COR-L47 (cell line): ENCODE results near the gene KCNK4.

Experiments
- DNase-seq: peaks from one replicate; lab custom pipeline; 2025; lab: John Stamatoyannopoulos, UW

Gene KCNK4

GRCh38 chr11:64290352-64291261 lies 495 bp upstream of the KCNK4 start:
- no peak for DNase-seq

DNA sequence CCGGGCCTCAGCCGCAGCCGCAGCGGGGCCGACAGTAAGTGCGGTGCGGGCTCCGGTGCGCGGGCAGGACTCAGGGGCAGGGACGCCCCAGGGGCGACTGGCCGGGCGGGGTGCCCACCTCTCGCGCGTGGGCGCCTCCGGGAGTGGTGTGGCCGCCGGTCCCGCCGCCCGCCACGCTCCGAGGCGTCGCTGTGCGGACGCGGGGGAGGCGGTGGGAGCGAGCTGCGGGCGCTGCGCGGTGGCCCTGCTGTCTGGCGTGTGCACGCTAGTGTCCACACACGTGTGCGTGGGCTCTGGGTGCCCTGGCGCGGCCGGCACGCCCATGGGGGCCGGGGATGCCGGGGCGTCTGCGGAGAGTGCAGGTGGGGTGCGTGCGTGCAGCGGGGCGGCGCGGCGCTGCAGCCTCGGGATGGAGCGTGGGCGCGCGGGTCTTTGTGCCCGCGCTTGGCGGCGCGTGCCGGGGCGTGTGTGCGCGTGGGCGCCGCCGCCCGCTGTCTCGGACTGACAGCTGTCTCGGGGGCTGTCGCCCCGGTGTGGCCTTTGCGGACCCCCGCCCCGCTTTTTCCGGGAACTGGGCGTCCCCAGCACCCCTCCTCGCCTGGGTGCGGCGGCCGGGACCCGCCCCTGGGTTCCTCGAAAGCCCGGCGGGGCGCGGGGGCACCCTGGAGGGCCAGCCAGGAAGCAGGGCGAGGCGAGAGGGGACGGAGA lies 804 bp downstream of the KCNK4 start:
- DNase-seq, result no peak

DNA sequence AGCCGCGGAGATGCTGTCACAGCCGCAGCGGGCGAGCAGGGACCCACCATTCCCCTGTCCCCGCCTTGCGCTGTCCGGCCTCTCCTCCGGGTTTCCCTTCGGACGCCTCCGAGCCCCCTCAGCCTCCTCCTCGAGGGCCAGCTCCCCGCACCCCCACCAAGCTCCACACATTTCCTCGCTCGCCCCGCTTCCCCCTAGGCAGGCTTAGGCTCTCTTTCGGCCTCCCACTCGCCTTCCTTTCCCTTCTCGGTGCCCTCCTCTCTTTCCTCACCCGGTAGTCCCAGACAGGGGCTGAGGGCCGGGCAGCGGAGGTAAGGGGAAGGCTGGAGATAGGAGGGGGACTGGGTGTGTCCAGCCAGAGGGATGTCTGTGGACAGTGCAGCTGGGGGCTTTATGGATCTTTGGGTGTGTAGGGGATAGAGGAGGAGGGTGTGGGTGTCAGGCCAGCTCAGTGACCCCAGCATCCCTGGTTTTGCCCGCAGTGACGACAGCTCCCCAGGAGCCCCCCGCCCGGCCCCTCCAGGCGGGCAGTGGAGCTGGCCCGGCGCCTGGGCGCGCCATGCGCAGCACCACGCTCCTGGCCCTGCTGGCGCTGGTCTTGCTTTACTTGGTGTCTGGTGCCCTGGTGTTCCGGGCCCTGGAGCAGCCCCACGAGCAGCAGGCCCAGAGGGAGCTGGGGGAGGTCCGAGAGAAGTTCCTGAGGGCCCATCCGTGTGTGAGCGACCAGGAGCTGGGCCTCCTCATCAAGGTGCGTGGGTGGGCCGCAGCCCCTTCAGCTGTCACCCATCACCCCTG lies 1.6 kb downstream of the KCNK4 start:
- no peak for DNase-seq

- no peak for DNase-seq
Measured at GRCh38 chr11:64294774-64295173, 3.7 kb downstream of the KCNK4 start.

- DNase-seq, result no peak
Measured at GRCh38 chr11:64295760-64296159, 4.7 kb downstream of the KCNK4 start.

- DNase-seq, result no peak
Measured at GRCh38 chr11:64296236-64296635, 5.1 kb downstream of the KCNK4 start.

DNA sequence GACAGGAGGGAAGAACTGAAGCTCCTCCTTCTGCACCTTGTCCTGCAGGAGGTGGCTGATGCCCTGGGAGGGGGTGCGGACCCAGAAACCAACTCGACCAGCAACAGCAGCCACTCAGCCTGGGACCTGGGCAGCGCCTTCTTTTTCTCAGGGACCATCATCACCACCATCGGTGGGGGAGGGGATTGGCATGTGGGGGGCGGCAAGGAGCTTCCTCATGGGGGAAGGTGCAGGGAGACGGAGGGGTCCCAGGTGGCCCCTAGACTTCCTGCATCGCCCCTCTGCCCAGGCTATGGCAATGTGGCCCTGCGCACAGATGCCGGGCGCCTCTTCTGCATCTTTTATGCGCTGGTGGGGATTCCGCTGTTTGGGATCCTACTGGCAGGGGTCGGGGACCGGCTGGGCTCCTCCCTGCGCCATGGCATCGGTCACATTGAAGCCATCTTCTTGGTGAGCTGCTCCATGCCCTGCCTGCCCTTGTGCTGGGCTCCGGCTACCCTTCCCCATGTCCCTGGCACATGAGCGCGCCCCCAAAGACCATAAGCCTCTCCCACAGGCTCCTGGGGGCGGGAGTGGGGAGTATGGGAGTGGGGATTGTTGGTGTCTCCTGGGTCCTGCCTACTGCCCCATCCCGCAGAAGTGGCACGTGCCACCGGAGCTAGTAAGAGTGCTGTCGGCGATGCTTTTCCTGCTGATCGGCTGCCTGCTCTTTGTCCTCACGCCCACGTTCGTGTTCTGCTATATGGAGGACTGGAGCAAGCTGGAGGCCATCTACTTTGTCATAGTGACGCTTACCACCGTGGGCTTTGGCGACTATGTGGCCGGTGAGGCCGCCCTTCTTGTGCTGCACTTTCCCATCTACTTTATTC lies 6.0 kb downstream of the KCNK4 start:
- DNase-seq, result no peak

DNA sequence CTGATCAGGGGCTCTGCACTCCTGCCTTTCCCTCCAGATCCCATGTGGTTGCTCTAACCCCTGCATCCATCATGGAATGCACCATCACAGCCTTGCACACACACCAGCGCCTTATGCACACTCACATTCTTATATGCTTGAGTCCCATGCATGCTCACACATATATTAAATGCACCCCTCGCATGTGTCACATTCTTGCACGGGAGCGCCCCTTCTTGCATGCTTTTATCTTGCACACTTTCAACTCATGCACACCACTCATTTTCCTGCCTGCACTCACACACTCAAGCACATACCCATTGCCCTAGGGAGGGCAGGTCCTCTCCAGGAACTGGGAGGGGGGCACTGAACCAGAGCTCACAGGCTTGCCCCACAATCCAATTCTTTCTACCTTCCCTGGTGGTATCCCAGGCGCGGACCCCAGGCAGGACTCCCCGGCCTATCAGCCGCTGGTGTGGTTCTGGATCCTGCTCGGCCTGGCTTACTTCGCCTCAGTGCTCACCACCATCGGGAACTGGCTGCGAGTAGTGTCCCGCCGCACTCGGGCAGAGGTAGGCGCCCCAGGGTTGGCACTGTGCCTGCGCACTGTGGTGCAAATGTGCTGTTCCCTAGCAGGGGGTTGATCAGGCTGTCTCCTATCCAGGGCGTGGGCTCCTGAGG lies 6.7 kb downstream of the KCNK4 start:
- DNase-seq, result peak; percentile 77

DNA sequence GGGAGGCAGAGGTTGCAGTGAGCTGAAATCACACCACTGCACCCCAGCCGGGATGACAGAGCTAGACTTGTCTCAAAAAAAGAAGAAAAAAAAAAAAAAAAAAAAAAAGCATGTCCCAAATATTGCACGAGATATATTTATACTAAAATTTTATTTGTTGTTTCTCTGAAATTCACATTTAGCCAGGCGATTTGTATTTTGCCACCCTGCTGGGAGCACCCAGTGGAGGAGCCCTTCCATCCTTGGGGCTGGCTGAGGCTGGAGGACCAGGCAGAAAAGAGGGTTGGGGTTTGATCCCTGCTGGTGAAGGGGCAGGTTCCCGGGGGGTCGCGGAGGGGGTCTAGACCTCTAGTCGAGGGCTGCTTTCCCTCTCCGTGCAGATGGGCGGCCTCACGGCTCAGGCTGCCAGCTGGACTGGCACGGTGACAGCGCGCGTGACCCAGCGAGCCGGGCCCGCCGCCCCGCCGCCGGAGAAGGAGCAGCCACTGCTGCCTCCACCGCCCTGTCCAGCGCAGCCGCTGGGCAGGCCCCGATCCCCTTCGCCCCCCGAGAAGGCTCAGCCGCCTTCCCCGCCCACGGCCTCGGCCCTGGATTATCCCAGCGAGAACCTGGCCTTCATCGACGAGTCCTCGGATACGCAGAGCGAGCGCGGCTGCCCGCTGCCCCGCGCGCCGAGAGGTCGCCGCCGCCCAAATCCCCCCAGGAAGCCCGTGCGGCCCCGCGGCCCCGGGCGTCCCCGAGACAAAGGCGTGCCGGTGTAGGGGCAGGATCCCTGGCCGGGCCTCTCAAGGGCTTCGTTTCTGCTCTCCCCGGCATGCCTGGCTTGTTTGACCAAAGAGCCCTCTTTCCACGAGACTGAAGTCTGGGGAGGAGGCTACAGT lies 8.1 kb downstream of the KCNK4 start:
- DNase-seq, result no peak

DNA sequence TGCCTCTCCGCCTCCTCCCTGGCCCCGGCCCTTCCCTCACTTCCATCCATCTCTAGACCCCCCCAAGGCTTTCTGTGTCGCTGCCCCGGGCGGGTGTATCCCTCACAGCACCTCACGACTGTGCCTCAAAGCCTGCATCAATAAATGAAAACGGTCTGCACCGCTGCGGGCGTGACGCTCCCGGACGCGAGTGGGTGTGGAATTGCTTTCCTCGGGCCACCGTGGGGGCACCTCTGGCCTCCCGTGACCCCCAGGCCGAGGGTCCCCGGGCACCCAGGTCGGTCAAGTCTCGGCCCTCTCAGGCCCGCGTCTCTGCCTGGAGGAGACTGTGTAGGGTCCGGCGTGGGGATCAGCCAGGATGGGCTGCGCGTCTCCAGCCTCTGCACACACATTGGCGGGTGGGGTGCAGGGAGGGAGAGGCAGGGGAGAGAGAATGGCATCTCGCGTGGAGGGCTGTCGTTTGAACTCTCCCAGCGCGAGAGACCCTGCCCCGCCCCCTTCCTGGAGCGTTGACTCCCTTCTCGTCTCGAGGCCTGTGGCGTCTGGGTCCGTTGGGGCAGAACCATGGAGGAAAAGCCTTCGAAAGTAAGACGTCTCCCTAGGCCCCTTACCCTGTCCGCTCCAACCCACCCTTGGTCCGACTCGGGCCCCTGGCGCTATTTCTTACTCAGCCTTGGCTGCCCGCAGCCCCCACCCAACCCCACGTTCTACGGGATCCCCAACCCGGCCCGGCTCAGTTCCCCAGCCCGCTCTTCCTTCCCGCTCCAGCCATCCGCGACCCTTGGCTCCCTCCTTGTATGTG lies 8.9 kb downstream of the KCNK4 start, which contains the start of gene CATSPERZ:
Gene CATSPERZ (plus strand): TSS at position 512 of the 802 bp plus-strand sequence. CDS start 53 bp downstream, at position 565.
- DNase-seq, result no peak

GRCh38 chr11:64303109-64304031 lies 12.3 kb downstream of the KCNK4 start:
- no peak for DNase-seq

- no peak for DNase-seq
Measured at GRCh38 chr11:64304032-64304315, 12.9 kb downstream of the KCNK4 start.

DNA sequence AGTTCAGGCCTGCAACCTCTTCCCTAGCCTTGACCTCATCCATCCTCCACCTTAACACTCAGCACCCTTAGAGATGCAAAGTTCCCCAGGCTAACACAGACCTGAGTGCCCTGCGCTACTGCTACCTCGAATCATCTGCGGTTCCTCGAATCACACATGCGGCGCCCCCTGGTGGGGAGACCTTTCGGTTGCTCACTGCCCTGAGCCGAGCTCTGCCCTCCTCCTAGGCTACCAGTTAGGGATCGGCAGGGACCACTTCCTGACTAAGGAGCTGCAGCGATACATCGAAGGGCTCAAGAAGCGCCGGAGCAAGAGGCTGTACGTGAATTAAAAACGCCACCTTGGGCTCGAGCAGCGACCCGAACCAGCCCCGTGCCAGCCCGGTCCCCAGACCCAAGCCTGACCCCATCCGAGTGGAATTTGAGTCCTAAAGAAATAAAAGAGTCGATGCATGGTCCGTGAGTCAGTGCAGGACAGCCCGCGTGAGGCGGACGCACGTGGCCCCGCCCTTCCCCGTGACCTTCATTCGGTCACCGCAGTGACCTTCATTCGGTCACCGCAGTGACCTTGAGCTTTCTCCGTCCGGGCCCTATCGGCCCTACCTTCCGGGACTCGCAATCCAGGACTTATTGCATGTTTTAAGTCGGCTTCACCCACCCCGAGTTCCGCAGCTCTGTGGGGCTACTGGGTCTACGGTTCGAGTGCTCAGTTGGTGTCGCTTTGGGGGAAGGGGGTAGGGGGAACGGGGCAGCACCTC lies 13.4 kb downstream of the KCNK4 start:
- peak; percentile 93 for DNase-seq

GRCh38 chr11:64305075-64305690 lies 14.1 kb downstream of the KCNK4 start, which contains the start of gene ESRRA:
TSS of gene ESRRA (plus strand) at chr11:64305524. CDS start at chr11:64307180, 1,656 bp downstream.
- peak; percentile 100 for DNase-seq

- peak; percentile 51 for DNase-seq
Measured at GRCh38 chr11:64305691-64306562, 14.8 kb downstream of the KCNK4 start.

DNA sequence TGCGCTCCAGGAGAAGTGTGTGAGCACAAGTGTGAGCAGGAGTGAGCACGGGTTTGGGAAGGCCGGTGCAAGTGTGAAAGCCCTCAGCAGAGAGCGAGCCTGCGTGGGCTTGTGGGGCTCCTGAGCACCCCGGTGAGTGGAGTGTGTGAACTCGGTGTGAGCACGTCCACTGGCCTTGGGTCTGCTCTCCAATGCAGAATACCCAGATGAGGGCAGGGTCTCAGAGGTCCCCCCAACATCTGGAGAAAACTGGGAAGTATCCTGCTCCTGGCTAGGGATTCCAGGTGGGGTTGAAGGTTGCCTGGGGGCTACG lies 15.4 kb downstream of the KCNK4 start:
- no peak for DNase-seq
